GM18508 (cell line): ENCODE results near the gene ZBTB17.
"Not testable (repeated sequence)": the region's sequence is repeated elsewhere in the genome, so short reads cannot be mapped to it uniquely, and the experiment has no call there.

ENCODE experiments used
- ATAC-seq: cut with Tn5 transposase; IDR thresholded peaks from one replicate; pipeline ENCODE4 v1.9.1; 2021; ENCODE audit warnings: moderate number of reproducible peaks; ENCODE audit not compliant: insufficient read depth, unreplicated experiment

ZBTB17 gene

DNA sequence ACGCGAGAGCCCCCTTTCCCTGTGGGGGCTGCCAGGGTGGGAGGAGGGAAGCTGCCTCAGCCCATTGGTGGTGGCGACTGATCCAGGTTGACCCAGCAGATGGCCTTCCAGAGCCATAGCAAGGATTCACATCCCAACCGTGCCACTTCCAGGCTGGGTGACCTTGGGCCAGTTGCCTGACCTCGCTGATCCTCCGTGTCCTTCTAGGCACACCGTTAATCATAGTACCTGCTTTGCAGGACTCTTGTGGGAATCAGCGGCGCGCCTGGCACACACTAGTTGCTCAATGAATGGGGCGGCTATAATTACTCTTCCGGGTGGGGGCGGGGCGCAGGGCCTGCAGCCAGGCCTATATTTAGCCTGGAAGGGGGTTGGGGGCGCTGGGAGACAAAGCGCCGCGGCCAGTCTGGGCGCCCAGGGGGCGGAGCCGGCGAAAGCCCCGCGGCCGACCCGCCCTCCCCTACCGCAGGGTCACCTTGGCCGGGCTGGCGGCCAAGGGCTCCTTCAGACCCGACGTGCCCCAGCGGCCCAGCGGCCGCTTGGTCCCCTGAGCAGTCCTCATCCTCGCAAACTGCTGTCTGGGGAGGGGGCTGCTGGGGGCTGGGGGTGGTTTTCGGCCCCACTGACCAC is 36.8 kb upstream of the ZBTB17 start:
- no peak for ATAC-seq

DNA sequence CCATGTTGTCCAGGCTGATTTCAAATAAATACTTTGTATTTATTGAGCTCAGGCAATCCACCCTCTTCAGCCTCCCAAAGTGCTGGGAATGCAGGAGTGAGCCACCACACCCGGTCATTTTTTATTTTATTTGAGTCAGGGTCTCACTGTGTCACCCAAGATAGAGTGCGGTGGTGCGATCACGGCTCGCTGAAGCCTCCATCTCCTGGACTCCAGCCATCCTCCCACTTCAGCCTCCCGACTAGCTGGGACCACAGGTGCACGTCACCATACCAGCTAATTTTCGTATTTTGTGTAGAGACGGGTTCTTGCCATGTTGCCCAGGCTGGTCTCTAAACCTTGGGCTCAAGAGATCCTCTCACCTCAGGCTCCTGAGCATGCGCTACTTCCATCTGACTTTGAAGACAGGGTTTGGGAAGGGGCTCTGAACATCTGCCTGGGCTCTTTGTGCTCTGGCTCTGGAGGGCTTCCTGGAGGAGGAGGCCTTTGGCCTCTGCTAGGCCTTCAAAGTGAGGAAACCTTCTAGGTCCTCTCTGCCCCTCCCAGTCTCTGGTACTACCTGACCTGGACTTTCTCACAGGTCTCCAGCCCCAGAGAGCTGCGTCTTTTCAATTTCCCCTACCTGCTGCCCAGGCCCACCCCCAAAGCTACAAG is 36.2 kb upstream of the ZBTB17 start:
- no peak for ATAC-seq

DNA sequence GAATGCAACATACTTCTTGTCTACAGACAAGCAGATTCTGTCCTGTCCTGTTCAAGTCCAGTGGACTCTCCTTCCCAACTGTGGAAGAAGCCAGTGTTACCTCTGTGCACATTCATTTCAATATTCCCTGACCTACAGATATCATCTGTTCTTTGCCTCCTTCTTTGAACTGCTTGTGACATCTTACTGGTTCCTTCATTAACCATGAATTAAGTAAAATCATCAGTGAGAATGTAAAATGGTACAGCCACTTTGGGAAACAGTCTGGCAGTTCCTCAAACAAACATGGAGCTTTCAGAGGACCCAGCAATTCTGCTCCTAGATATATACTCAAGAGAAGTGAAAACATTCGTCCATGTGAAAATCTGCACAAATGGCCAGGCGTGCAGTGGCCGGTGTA is 34.9 kb upstream of the ZBTB17 start:
- ATAC-seq = no peak

DNA sequence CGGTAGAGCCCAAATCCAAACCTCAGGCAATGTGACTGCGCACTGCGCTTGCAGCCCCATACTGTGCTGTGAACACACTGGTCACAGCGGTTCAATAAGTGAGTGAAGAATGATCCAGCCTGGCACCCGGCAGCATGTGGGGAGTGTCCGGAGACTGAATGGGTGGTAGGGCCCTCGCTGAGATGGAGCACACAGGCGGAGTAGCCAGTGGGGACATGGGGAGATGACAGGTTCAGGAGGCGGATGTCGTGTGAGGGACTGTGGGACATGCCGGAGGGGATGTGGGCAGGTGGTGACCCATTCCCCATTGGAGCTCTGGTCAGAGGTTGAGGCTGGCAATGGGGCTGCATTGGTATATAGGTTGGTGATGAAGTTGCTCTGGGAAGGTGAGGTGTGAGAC is 33.8 kb upstream of the ZBTB17 start:
- ATAC-seq = no peak

DNA sequence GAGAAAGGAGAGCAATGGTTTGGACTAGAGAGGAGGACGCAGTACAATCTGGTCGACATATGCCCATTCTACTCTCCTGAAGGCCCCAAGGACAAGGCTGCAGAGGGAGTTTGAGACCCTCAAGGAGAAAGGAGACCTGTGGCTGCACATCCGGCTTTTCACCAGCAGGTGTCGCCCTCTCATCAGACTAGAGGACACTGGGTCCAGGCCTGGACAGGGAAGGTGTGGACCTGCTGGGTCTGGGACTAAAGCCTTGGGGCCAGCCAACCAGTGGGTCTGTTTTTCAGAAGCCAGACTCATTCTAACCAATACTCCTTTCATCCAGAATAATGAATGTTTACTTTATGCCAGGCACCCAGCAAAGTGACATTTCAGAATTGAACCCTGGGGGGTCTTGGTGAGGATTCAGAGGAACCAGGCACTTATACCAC is 33.1 kb upstream of the ZBTB17 start:
- no peak for ATAC-seq

DNA sequence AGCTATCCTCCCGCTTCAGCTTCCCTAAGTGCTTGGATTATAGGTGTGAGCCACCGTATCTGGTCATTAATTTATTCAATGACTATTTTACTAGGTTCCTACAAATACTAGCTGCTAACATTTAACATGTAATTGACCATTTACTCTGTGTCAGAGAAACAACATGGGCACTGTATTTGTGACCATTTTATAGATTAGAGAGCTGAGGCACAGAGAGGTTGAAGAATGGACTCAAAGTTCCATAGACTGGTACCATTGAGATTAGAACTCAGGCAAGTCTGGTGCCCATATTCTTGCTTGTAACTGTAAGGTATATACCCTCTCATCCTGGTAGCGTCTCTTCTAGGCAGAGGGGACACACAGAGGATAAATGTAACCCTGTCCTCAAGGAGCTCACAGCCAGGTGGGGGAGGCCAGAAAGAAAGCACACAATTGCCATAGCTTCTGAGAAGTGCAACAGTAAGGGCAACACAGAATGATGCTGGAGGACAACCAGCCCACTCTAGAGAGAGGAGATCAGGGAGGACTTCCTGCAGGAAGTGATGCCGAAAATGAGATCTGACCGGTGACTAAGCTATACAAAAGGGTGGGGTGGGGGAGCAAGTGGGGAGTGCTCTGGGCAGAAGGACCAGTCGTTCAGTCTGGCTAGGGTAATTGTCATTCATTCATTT is 31.9 kb upstream of the ZBTB17 start:
- ATAC-seq = no peak

DNA sequence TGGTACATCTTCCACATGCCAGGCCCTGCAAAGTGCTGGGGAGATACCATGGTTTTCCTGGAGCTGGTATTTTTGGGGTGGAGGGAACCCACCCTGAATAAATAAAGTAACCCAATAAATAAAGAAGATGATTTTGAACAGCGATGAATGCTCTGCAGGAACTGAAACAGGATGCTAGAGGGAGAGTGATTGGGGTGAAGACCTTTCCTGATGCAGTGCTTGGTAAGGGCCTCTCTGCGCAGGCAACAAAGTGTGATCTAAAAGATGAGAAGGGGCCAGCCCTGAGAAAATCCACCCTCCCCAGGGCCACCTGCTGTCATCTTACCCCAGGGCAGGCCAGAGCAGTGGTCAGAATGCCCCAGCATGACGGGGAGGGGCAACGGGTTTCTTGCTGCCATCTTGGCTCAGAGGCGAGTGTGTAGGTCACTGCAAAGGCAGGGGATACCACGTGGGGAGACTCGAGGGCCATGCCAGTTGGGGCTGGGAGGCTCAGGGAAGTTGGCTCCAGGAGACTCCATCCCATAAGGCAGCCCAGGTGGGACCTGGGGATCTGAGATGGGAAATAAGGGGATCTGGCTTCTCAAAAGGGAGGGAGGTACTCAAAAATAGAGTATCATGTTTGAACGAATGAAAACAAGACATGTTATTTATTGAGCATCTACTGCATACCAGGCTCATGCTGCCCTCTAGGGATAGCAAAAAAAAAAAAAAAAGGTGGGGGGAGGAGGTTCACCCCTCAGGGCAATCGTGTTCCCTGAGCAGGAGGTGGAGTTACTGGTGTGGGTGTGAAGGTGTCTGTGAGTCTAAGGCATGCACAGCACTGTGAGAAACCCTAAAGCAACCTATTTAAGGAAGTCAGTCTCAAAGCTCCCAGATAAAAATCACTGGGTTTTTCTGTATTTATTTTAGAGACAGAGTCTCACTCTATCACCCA is 30.9 kb upstream of the ZBTB17 start:
- ATAC-seq = no peak

DNA sequence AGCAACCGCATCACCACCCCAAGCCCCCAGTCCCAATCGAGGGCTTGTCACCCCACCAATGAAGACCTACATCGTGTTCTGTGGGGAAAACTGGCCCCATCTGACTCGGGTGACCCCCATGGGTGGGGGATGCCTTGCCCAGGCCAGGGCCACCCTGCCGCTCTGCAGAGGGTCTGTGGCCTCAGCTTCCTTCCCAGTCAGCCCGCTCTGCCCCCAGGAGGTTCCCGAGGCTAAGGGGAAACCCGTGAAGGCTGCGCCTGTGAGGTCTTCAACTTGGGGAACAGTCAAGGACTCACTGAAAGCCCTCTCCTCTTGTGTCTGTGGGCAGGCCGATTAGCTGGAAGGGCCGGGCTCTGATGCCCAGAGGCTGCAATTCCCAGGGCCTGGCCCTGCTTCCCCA is 30.1 kb upstream of the ZBTB17 start:
- ATAC-seq = no peak

DNA sequence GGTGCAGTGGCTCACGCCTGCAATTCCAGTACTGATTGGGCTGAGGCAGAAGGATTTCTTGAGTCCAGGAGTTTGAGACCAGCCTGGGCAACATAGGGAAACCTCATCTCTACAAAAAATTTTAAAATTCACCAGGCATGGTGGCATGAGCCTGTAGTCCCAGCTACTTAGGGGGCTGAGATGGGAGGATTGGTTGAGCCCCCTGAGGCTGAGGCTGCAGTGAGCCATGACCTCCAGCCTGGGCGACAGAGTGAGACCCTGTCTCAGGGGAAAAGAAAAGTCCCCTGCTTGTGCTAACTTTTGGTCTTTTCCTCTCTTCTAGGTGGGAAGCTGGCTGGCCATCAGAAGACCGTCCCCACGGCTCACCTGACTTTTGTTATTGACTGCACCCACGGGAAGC is 29.7 kb upstream of the ZBTB17 start:
- no peak for ATAC-seq

DNA sequence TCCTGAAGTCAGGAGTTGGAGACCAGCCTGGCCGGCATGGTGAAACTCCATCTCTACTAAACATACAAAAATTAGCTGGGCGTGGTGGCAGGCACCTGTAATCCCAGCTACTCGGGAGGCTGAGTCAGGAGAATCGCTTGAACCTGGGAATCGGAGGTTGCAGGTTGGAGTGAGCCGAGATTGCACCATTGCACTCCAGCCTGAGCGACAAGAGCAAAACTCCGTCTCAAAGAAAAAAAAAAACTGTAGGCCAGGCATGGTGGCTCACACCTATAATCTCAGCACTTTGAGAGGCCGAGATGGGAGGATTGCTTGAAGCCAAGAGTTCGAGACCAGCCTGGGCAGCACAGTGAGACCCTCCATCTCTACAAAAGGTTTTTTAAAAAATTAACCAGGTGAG is 25.4 kb upstream of the ZBTB17 start:
- ATAC-seq = not testable (repeated sequence)

DNA sequence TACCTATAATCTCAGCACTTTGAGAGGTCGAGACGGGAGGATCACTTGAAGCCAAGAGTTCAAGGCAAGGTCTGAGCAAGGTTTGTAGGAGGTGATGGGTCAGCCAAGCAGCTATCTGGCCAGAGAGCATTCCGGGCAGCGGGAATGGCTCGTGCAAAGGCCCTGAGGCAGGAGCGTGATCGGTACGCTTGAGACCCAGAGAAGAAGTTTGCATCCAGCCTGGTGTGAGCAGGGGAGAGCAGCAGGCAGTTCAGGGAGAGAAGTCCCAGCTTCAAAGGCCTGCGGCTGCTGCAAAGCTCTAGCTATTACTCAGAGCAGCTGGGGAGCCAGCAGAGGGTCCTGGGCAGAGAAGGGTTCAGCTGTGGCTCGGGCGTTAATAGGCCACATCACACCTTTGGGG is 23.0 kb upstream of the ZBTB17 start:
- ATAC-seq = no peak

DNA sequence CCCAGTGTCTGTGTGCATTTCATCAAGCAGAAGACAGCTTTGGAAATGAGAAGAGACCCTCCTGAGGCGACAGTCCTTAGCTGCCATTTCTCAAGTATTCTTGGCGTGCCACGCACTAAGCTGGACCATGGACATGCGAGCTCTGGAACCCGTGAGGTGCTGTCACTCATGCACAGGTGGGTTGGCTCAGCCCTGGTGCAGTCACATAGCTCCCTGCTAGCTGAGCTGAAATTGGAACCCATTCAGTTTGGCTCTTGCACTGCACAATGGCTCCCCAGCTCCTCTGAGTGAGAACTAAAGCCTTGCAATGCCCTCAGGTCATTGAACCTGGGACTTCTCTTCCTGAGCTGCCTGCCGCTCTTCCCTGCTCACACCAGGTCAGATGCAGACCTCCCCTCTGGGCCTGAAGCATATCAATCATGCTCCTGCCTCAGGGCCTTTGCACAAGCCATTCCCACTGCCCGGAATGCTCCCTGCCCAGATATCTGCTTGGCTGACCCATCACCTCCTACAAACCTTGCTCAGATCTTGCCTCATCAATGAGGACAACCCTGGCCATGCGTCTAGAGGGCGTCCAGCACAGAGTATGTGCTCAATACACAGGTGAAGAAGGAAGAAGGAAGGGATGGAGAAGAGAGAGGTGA is 21.9 kb upstream of the ZBTB17 start:
- no peak for ATAC-seq

DNA sequence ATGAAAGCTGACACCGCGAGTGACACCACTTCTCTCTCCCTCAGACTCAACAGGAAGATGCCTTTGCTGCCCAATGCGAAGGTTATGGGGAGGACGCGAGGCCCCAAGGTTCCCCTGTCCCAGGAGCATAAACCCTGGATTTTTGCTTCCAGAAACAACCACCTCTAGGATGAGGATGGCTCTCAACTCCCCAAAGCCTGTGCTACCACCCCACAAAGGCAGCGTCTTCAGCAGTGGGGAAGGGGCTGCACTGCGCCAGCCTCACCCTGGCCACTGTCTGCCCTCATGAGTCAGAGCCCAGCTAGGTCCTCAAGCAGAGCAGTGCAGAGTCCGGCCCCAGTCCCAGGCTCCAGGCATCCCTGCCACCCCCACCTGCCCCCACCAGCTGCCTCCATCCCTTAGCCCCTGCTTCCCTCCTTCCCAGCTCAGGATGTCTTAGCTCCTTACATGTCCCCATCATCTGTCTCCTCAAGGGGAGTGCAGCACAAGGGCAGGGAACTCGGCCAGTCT is 21.2 kb upstream of the ZBTB17 start:
- no peak for ATAC-seq

DNA sequence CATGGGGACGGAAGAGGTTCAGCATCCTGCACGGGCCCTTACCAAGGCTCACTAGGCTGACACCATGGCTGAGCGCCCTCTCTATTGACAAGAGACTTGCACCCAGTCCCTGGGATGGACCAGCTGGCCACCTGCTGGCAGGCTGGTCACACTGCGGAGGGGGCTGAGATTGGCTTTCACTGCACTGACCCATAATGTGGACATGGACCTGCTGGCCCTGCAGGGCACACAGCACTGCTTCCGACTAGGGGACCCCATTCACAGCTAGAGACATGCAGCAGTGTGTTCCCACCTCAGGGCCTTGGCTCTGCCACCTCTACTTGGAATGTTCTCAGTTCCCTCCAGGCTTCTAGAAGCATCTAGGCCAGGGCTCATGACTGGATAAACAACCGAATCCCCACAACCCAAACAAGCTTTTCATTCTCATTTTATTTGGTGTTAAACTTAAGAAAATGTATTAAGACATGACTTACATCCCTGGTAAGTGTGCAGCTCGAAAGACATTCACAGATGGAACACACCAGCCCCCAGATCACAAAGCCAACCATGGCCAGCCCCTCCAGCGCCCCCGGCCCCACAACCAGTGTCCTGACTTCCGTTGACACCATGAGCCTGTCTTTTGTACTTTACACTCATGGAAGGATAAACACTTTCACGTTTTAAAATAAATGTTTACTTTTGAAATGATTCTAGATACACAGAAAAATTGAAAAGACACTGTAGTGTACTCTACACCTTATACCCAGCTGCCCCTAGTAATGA is 18.9 kb upstream of the ZBTB17 start:
- ATAC-seq = no peak

DNA sequence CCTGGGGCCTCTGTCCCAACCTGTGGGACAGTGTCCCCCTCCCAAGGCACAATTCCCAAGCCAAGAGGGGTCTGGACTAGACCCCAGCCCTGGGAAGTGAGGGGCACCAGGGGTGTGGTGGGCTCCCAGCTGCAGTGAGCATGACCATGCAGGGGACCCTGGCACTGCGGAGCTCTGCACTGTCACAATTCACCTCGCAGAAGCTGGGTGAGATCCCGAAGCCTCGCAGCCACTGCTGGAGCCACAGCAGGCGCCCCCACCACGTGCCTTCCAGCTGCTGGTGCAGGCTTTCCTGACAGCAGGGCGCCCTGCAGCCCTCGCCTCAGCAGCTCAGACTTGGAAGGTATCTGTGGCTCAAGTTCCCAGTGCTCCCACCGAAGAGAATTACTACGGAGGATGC is 18.2 kb upstream of the ZBTB17 start:
- no peak for ATAC-seq

DNA sequence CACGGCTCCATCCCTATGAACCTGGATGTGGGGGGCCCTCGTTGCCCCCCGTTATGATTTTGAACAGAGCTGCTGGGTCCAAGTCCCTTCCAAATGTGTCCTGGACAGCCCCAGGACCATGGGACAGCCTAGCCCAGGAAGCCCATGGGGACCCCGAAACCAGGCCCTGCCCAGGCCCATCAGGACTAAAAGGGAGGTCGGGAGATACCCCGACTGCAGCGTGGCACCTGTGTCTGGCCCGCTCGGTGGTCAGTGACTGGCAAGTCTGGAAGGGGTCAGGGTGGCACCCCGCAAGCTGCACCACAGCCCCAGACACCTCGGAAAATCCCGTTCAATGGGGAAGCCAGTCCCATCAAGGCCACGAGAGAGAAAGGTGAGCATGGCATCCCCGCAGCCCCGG is 17.8 kb upstream of the ZBTB17 start:
- no peak for ATAC-seq

DNA sequence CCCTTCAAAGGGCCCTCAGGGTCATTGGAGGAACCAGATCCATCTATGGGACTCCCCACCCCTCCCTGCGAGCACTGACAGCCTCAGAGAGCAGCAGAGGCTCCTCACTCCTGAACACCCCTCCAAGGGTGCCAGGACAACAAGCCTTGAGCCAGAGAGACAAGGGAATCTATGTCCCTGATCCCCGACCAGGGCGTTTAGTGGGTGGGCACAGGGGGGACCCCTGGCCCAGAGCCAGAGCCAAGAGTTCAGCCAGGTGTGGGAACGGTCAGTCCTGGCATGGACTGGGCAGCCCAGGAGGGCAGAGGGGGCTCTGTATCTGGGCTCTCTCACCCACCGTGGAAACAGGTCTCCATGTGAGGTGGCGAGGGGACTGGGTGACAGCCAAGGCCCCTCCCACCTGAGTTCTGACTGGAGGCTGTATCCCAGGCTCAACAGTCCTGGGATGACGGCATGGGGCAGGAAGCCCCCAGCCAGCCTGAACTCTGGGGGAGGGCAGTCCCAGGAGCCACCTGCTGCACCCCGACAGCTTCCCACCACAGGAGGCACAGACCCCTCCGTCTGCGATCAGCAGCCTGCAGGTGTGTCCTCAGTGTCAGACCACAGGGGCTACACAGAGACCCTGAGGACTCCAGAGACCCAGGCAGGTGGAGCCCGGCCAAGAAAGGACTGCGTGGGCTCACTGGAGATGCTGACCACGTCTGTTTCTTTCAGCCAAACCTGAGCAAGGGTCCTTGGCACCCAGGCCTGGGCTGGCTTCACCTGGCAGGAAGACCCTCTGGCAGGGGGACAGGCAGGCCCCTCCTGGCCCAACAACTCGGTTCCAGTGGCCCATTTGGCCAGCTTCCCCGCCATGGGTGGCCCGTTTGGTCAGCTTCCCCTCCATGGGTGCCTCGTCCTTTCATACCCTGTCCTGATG is 16.9 kb upstream of the ZBTB17 start:
- no peak for ATAC-seq

DNA sequence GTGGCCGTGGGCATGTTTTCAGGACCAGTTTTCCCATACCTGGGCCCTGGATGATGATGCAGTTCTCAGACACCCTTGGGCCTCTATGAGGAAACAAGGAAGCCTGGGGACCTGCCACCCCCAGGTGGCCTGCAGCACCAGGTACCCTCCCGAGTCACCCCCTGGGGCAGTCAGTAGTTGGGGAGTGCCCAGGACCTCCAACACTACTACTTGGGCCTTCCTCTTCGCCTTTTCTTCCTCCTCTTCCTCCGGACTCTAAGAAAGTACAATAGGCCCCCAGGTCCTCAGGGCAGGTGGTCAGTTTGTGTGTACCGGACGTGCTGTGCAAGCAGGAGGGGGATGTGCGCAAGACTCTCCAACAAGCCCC is 16.3 kb upstream of the ZBTB17 start:
- ATAC-seq = no peak
